NCI-H748 treated with DMSO at 0.1 percent for 48 hours (cell line): ENCODE measurements around the gene PSMB8.
"Not testable (repeated sequence)": the region's sequence is repeated elsewhere in the genome, so short reads cannot be mapped to it uniquely, and the experiment has no call there.

Experiments
- DNase-seq: peaks from one replicate; lab custom pipeline; 2025; lab: John Stamatoyannopoulos, UW

Gene PSMB8

DNA sequence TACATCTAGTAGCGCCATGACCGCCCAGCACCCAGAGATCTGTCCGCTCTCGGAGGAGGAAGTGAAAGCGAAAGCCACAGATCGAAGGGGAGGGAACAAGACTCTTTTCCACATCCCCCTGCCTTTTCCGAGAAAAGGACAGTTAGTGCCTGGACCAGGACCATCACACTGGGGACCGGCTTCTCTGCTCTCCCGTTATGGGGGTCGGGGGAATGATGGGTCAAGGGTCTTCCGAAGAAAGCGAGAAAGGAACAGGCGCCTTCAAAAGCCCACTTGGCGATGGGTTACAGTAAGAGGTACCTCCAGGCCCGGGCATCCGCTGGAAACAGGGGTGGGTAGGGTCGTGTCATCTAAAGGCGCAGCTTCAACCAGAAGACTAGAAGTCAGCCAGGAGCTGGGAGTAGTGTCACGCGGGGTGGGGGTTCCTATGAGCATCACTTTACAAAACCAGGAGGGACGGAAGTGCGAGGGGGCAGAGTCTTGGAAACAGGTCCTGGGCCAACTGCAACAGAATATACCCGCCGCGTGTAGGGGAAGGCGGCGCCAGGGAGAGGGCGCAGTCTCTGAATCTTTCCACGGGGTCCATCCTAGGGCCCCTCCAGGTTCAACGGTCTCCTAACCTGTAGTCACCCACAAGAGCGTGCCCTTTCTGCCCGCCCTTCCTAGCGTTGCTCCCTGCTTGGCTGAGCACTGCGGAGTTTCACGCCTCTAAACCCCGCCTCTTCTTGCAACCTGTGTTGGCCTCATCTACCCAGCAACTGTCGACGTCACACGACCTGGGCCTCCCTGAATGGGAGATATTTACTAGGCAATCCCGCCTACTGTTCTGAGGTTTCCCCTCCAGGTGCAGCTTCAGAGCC, at the start of gene PSMB8:
TSS of gene PSMB8 (minus strand) at position 69 of the 860 bp plus-strand sequence. CDS start at position 18, 51 bp downstream.
- DNase-seq = peak; percentile 97

- DNase-seq = no peak
These were observed 47.0 kb upstream of the PSMB8 start for GRCh38 chr6:32890831-32891230.

- DNase-seq = no peak
These were observed 45.7 kb upstream of the PSMB8 start for GRCh38 chr6:32889533-32889932.

GRCh38 chr6:32888576-32888975, 44.7 kb upstream of the PSMB8 start:
- no peak for DNase-seq

GRCh38 chr6:32887616-32888015, 43.8 kb upstream of the PSMB8 start:
- no peak for DNase-seq

DNA sequence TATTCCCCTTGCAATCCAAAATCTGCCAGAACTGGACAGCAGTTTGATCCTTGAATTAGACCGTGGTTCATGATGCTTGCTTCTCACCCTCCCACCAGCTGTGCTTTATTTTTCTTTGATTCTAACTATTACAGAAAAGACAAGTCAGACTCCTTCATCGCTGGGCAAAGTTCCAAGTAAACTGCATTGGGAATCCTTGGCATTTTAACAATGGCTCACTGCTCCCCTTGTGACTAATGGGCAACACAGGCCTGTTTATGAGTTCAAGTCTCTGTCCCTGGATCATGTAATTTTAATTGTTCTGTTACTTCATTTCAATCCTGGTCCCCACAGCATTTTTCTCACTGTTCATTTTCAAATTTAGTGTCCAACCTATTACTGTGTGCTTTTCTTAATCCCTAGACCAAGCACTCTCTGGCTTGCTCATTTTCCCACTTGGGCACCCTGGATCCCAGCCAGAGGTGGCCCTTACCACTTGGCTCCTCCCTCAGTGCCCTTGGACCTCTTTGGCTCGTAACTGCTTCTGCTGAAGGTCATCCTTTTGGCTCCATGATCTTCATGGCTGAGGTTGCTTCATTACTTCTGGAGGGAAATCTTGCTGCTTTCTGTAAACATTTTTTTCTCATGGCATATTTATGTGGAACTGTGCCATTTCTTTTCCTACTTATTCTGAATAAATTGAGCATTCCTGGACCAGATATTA, 43.0 kb upstream of the PSMB8 start:
- no peak for DNase-seq

DNA sequence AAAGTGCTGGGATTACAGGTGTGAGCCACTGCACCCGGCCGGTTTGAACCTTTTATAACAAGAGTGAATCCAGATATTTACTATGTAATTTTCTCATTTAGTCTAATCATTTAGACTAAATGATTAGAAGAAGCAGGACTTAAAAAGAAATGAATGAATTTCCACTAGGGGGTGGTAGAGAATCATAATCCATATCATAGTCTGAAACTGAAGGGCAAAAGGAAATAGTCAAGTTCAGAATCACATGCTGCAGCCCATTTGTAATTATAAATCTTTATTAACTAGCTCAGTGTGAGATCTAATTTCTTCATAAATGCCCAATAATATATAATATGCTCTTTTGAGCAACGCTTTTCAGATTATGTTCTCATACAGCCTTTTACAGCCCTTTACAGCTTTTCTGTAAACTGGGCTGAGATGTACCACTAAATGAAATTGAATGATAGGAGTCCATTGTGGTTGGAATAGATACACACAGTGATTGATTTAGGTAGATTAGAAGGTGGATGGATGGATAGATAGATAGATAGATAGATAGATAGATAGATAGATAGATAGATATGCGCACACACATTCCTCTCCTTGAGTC, 41.9 kb upstream of the PSMB8 start:
- DNase-seq = peak; percentile 47

GRCh38 chr6:32883789-32884188, 39.9 kb upstream of the PSMB8 start:
- DNase-seq = no peak

GRCh38 chr6:32882879-32883250, 39.0 kb upstream of the PSMB8 start:
- no peak for DNase-seq

- DNase-seq = not testable (repeated sequence)
These were observed 37.1 kb upstream of the PSMB8 start for GRCh38 chr6:32880962-32881361.

DNA sequence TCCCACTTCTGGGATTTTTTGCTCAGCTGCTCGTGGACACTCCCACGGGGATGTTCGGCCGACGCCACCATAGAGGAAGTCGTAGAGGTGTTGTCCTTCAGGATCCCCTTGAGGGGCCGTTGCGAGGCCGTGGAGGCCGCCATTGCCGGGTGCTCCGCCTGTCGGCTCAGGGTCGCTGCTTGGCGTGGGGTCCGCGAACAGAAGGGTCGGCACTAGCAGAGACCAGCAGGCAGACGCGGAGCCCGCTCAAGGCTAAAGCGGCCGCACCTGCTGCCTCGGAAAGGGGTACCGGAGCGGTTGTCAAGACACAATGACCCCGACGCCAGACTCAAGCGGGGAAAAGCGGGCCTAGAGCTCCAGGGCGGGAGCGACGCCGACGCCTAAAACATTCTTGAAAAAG, 35.8 kb upstream of the PSMB8 start:
- DNase-seq = no peak

GRCh38 chr6:32876603-32877002, 32.8 kb upstream of the PSMB8 start:
- DNase-seq = no peak

GRCh38 chr6:32873947-32874346, 30.1 kb upstream of the PSMB8 start:
- DNase-seq = not testable (repeated sequence)

DNA sequence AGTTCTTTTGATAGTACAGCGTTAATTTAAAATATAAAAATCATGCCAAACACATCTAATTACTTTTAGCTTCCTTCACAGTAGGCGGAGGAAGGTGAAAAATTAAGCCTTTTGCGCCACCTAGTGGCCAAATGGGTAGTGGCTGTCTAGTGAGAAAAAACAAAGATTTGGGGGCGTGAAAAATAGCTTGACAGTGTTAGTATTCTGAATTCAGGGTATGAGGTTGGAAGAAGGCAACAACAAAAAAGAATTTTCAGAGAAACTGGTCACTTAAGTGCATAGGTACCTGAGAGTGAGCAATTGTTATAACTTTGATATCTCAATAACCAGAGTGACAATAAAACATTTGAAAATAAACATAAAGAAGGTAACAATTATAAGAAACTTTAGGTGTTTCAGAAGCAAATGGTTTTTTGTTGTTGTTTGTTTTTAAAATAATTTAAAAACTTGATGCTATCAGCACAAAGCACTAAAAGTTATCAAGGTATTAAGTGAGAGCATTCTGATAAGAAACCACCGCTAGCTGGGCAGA, 24.5 kb upstream of the PSMB8 start:
- DNase-seq = peak; percentile 56

DNA sequence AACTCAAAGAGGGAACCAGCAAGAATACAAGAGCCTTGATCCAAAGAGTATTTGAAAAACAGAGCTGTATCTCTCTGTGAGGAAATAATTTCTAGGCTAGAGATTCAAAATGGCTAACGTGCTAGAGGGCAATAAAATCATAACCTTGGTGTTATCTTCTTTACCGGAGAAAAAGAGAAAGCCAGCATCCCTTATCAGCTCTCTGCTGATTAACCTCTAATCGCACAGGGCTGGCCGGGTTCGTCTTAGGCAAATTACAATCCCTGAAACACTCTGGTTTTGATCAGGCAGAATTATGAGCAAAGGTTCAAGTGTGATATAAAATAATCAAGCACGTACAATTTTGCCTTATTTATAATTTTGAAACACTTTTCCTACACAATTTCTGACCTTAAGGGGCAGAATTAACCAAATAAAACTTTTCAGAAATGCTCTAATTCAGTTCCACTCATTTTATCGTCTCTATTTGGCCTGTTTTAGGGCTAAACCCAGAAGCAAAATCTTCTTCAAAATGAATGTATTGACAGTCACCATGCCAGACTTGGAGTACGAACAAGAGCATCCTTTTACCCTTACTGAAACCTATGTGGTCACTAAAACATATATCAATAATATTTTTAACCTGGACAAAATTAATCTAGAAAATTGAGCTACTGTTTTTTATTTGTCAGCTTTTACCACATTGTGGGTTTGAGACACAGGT, 23.9 kb upstream of the PSMB8 start:
- DNase-seq = no peak

DNA sequence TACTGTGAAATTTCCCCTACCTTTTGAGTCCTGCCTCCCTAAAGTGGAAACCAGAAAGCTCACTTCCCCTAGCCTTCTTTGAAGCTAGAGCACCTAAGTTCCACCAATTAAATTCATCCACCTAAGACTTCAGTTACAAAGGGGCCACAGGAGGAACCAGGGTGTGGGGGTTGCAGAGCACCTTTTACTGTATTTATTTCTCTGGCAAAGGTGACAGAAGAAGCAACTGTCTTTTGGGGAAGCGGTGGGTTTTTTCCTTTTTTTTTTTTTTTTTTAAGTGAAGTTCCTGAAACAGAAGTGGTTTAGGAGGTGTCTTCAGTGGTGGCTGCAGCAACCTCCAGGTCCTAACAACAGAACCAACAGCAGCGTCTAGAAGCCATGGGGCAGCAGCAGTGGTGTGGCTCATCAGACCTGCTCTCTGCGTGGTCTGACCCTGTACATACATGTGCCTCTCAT, 23.2 kb upstream of the PSMB8 start:
- no peak for DNase-seq

- no peak for DNase-seq
These were observed 22.0 kb upstream of the PSMB8 start for GRCh38 chr6:32865724-32866443.

- no peak for DNase-seq
These were observed 18.9 kb upstream of the PSMB8 start for GRCh38 chr6:32862725-32863124.

- DNase-seq = no peak
These were observed 16.8 kb upstream of the PSMB8 start for GRCh38 chr6:32860674-32861073.

DNA sequence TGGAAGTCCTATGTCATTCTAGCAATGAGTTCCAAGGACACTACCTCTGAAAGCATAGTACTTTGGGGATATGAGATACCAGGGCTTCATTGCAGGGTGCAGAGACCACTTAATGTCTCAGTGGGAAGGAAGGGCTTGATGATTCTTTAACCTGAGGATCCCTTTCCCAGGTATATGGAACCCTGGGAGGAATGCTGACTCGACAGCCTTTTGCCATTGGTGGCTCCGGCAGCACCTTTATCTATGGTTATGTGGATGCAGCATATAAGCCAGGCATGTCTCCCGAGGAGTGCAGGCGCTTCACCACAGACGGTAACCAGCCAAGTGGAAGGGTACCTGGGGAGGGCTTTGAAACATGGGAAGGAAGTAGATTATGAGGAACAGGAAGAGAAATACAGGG, 14.3 kb upstream of the PSMB8 start:
- no peak for DNase-seq

DNA sequence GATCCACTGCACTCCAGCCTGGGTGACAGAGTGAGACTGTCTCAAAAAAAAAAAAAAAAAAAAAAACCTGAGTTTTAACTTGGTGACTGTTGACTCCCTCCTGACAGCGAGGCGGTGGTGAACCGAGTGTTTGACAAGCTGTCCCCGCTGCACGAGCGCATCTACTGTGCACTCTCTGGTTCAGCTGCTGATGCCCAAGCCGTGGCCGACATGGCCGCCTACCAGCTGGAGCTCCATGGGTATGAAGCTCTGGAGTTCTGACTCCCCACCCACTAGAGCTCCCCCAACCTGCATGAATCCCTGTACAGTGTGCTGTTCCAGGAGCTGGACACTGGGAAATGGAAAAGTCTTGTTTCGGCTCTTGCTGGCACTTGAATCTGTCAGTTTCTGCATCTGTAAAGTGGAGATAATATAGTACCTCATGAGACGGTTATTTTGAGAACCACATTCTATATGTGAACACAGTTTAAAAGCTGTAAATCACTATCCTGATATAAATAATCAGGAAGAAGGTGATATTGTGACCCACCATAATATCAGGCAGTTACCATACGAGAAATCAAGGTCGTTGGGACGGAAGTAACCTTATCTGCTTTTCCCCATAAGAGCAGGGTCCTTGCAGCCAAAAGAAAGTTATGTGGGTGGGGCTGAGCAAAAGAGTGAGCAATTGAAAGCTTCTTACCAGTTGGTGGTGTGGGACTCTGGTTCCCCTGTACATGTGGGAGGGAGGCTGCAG, 13.5 kb upstream of the PSMB8 start:
- DNase-seq = no peak
